GM18502 (cell line): ENCODE data around the gene ADAMTS13.
"Not testable (repeated sequence)": the region's sequence is repeated elsewhere in the genome, so short reads cannot be mapped to it uniquely, and the experiment has no call there.

Source experiments
- ATAC-seq: cut with Tn5 transposase; IDR thresholded peaks from one replicate; pipeline ENCODE4 v1.9.1; 2021; ENCODE audit warnings: mild to moderate bottlenecking; ENCODE audit not compliant: unreplicated experiment, poor library complexity

The ADAMTS13 gene

DNA sequence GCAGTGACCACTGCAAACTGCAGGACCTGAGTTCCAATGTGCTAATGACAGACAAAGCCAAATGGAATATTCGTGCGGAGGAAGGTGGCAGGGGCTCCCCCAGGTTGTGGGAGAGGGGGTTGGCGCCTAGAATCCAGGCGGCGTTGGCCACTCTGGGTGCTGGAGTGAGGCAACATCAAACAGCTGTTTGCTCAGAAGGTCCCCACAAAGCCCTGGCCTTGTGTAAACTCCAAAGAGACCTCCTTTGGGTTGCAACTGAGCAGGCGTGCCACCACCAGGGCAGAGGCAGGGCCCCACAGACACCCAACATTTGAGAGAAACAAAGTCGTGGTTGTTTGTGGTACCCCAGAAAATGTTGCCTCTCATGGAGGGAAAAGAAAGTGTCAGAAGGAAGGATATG lies 31.5 kb upstream of the ADAMTS13 start:
- no peak for ATAC-seq

DNA sequence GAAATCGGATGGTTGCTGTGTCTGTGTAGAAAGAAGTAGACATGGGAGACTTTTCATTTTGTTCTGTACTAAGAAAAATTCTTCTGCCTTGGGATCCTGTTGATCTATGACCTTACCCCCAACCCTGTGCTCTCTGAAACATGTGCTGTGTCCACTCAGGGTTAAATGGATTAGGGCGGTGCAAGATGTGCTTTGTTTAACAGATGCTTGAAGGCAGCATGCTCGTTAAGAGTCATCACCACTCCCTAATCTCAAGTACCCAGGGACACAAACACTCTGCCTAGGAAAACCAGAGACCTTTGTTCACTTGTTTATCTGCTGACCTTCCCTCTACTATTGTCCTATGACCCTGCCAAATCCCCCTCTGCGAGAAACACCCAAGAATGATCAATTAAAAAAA lies 30.7 kb upstream of the ADAMTS13 start:
- ATAC-seq = not testable (repeated sequence)

DNA sequence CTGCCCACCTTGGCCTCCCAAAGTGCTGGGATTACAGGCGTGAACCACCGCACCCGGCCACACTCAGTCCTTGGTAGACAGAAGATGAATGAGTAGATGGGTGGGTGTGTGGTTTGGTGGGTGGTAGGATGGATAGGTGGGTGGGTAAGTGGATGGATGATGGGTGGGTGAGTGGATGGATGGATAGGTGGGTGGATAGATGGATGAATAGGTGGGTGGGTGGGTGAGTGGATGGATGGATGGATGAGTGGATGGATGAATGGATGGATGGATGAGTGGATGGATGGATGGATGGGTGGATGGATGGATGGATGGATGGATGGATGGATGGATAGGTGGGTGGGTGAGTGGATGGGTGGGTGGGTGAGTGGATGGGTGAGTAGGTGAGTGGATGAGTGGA lies 29.9 kb upstream of the ADAMTS13 start:
- ATAC-seq = not testable (repeated sequence)

DNA sequence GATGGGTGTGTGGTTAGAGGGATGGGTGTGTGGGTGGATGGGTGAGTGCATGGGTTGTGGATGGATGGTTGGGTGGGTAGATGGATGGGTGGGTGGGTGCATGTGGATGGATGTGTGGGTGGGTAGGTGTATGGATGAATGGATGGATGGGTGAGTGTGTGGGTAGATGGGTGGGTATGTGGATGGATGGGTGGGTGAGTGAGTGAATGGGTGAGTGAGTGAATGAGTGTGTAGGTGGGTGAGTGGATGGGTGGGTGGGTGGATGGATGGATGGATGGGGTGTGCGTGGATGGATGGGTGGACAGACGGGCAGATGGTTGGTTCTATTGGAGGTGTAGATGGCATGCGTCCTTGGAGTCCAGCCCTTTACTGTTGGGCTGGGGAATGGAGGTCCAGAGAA lies 28.8 kb upstream of the ADAMTS13 start:
- no peak for ATAC-seq

DNA sequence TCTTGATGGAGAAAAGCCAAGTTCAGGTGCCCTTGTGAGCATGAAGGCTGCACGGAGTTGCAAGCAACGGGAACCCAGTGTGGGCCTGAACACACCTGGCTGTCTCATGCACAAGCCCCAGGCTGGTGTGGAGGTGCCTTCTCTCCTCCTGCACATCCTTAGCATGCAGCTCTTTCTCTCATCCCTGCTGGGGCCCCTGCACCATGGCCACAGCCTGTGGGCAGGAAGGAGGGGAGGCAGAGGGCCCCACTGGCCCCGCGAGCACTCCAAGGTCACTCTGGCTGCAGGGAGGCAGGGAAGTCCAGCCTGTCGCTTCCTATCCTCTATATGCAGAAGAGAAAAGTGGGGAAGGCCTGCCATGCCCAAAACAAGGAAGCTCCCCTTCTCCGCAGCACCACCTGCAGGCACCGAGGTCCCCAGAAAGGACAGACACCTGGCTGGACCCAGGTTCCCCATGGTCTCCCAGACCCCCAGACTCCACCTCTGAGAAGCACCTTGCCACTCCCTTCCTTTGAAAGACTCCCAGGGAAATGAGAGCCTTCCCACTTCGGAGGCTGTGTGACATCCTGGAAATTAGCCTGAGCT lies 27.4 kb upstream of the ADAMTS13 start:
- no peak for ATAC-seq

DNA sequence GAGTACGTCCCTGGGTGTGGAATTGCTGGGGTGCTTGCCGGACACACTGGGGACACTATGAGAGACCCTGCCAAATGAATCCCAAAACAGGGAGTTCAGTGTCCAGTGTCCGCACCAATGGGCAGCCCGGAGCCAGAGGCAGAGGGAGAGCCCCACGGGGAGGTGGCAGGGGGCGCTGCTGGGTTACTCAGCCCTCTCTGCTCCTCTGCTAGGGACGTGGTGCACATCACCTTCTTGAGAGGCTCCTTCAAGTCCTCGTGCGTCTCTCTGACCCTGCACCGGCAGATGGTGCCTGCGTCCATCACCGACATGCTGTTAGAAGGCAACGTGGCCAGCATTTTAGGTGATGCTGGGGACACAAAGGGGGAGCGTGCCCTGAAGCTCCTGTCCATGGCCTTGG lies 25.2 kb upstream of the ADAMTS13 start:
- no peak for ATAC-seq

DNA sequence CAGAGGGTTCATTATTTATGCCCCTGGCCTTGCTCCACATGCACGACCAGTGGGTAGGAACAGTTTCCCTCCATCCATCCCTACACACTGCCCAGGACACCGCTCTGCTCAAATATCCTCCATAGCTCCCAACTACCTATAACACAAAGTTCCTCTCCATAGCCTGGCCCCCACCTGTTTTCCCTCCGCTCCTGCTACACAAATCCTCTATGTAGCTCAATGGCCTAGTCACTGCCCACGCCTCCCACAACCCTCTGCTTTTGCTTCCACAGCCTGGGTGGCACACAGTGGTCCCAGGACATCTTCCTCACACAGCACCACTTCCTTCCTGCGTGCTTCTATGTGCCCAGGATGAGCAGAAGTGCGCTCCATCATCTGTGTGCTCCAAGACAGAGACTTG lies 24.8 kb upstream of the ADAMTS13 start:
- ATAC-seq = no peak

DNA sequence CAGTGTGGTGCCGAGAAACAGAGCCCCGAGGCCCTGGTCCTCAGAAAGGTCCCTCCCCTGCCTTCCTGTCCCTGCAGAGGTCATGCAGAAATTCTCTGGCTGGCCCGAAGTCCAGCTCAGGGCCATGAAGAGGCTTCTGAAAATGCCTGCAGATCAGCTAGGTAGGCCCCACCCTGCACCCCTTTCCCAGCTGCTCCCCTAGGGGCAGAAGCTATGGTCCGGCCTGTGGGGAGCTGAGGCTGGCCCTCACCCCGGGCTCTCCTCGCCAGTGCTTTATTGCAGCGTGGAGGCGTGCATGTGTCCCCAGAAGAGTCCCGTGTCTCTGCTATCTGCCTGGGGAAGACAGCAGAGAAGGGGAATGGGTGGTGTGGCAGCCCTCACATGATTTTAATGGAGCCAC lies 24.3 kb upstream of the ADAMTS13 start:
- no peak for ATAC-seq

DNA sequence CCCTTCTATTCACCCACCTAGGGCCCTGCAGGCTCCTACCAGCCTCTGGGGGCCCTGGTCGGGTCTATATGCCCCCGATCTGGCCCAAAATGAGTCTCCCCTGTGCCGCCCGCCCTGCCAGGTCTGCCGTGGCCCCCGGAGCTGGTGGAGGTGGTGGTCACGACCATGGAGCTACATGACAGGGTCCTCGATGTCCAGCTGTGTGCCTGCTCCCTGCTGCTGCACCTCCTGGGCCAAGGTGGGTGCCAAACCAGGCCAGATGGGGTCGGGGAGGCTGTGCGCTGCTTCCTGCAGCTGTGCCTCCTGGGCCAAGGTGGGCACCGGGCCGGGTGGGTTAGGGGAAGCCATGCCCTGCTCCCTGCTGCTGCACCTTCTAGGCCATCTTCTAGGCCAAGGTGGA lies 21.9 kb upstream of the ADAMTS13 start:
- no peak for ATAC-seq

DNA sequence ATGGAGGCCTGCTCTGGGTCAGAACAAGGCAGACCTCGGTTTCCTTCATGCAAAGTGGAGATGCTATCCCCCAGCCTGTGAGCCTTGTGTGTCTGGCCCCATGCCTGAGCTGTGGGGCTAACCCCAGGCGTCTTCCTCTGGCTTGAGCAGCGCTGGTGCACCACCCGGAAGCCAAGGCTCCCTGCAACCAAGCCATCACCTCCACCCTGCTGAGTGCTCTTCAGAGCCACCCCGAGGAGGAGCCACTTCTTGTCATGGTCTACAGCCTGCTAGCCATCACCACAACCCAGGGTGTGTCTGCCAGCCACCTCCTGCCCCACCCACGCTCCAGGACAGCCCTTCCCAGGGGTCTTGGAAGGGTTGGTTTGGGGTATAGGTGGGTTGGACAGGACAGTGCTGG lies 20.6 kb upstream of the ADAMTS13 start:
- ATAC-seq = no peak

DNA sequence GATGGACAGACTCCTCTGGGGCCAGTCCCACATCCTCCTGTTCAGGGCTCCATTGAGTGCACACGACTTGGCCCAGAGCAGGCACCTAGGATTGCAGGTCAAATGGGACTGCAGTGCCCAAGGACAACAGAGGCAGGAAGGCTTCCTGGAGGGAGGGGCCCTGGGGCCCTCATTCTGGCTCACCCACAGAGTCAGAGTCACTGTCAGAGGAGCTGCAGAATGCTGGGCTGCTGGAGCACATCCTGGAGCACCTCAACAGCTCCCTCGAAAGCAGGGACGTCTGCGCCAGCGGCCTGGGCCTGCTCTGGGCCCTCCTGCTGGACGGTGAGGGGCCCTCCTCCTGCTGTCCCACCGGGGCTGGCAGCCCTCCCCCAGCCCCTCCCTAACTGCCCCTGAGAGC lies 19.5 kb upstream of the ADAMTS13 start:
- no peak for ATAC-seq

DNA sequence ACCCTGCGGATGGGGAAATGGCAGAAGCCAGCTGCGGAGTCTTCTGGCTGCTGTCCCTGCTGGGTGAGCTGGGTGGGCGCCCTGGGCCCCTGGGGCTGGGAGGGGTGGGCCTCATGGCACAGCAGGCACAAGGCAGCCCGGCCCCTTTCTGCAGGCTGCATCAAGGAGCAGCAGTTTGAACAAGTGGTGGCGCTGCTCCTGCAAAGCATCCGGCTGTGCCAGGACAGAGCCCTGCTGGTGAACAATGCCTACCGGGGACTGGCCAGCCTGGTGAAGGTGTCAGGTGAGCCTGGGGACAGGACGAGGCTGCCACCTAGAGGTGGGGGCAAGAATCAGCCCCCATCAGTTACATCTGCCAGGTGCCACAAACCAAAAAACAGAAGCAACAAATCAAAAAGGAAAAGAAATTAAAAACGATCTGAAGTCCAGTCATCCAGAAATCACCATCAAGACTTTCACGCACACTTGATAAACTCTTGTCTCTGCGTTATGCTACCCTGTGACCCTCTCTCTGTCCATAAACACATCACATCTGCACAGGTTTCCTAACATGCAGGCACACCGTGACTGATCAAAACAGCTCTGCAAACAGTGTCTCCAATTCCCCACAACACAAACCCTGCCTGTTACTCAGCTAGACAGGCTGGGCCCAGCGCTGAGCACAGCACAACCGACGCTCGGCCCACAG lies 18.3 kb upstream of the ADAMTS13 start:
- ATAC-seq = no peak

DNA sequence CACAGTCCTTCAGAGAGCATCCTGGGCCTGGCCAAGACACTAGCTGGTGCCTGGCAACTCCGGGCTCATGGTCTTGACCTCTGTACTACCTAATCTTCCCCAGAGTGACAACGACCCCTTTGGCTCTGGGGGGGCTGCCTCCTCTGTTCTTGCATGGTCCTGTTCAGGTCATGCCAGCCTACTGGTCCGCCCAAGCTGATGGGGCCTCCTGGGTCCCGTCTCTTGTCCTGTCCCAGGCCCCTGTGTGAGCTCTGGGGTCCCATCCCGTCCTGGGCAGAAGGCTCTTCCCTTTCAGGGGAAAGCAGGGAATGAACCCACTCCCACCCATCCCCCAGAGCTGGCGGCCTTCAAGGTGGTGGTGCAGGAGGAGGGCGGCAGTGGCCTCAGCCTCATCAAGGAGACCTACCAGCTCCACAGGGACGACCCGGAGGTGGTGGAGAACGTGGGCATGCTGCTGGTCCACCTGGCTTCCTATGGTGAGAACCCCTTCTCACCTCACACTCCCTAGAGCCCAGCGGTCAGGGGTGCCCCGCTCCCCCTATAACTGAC lies 17.6 kb upstream of the ADAMTS13 start:
- no peak for ATAC-seq

DNA sequence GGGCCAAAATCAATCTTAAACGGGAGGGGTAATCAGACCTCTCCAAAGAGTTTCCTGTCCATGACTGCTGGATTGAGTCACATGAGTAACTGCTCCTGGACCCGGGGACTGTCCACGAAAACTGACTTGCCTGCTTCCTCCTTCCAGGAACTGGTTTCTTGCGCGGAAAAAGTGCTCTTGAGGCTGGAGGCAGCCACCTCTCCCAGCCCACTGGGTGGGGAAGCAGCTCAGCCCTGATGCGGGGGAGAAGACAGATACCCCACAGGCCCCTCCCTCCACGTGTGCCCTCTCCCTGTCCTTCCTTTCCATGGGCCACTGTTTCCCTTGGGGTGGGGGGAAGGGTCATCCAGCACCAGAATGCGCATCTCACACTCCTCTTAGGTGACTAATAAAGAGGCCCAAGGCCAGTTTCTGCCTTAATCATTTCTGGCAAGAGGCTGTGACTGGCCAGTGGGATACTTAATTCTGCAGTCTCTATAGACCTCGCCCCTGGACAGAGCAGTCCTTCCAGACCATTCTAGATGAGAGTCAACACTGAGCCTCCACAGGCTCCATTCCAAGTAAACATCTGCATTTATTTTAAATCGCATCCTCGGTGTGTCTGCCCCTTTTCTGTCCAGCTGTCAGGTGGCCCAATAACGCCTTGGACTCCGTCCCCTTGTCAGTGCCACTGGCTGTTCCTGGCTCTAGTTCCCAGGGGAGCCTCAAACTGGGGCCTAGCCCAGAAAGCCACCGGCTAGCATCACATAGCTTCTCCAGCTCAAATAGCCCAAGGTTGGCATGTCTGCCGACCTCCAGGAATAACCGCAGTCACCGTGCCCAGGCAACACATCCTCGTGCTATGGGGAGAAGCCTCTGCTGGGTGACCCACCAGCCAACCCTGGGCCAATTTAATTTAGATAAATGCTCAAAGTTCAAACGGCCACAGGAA lies 16.4 kb upstream of the ADAMTS13 start:
- no peak for ATAC-seq

DNA sequence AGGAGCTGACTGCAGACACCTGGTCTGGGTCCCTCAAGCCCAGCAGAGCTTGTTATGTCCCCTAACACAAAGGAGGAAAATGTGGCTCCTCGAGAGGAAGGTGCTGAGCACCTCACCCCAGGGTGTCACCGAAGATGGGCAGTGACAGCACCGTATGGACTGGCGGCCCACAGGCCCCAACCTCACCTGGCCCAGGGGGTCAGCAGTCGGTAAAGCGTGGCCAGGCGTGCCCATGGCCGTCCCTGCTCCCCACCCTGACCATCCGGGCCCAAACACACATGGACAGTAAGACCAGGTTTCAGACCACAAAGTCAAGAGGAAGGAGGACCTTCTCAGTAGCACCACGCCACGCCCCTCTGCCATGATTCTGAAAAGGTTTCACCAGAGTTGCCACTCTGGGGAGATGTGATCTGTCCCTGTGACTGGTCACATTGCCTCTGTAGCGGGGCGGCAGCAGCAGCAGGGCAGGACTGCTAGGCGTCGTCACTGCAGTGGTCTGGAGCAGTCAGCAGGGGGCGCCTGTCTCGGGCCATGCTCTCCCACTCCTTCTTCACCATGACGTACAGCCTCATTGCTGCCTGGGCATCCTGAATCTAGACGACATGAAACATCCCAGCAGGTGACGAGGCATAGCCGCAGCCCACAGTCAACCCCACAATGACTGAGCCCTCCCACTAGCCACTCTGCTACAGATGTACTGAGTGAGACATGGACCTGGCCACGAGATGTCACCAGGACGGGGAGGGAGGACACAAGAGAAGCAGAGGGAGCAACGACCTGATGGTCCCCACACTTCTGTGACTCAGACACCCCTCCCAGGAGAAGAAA lies 15.5 kb upstream of the ADAMTS13 start:
- ATAC-seq = no peak

DNA sequence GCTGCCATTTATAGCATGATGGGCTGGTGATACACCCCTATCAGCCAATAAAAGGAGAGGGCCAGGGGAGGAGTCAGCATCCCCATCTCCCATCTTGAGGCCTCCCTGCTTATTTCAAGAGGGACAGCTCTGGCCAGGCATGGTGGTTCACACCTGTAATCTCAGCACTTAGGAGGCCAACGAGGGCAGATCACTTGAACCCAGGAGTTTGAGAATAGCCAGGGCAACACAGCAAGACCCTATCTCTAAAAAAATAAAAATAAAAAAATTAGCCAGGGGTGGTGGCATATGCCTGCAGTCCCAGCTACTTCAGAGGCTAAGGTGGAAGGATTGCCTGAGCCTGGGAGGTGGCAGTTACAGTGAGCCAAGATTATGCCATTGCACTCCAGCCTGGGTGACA lies 14.1 kb upstream of the ADAMTS13 start:
- no peak for ATAC-seq

DNA sequence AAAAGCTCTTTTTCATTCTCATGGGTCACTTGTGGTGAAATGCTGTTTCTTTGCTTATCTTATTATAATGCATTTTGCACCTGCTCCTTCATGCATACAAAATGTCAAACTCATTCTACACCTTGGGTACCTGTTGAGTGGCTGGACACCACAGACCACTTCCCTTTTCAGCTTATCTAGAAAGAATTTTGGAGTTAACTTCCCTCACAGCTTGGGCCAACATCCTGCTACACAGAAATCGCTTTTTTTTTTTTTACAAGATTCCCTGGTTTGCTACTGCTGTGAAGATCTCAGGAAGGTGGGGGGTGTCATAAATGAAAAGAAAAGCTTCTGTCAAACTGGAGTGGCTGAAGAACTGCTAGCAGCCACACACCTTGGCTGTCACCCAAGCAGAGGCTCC lies 7.0 kb upstream of the ADAMTS13 start:
- no peak for ATAC-seq

DNA sequence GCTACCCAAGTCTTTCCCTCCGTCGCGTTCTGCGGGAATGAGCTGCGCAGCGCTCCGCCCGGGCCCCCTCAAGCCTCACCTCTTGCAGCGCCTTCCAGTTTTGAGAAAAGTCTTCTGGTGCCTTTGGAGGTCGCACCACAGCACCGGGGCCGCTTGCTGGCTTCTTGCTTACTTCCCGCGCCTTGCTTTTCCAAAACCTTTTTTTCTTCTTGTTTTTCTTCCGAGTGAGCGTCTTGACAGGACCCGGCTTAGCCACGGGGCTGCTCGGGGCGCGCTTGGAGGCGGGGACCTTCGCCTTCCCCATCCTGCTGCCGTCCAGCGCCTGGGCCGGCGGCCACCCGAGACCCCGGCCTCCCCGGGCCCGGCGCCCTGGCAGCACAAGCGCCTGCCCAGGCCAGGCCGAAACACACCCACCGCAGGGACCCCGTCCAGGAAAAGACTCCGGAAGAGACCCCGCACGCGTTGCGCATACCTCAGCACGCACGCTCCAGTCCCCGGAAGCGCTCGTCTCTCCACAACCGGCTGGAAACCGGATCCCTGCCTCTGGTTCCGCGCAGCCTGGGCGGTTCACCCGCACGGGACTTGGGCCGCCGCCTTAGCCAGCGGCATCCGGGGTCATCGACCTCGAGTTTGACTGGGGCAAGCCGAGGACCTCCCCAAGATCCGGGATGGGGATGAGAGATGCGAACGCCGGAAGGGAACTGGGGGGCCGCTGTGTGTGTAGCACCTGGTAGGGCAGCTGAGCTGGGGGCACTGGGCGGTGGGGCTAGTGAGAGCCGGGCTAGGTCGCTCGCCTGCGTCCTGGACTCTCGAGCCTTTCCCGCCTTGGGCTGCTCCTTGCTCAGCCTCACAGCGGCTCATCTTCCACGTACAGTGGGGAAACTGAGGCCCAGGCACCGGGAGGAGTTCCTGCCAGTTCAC lies 4.4 kb upstream of the ADAMTS13 start, which contains the start of gene REXO4:
Gene REXO4 (minus strand): TSS at position 470 of the 921 bp plus-strand sequence. CDS start 166 bp downstream, at position 304.
- ATAC-seq = peak; percentile 74

DNA sequence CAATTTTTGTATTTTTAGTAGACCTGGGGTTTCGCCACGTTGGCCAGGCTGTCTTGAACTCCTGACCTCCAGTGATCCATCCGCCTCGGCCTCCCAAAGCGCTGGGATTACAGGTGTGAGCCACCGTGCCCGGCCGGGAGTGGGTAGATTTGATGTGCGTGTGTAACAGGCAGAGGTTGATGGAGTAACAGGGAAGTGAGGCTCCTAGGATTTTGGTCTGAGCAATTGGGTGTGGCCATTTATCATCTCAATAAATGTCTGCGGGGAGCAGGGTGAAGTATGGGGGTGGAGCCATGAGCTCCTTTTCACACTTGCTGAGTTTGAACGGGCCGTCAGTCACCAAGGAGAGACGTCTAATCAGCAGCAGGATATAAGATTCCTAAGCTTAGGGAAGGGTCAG lies 3.2 kb upstream of the ADAMTS13 start:
- ATAC-seq = no peak
